Right lung (tissue), 5 donors: ENCODE data around the gene OBSCN. TPM values are rescaled to one million over a fixed set of nuclear protein-coding genes. Genes with fewer than 3 reads are reported as not detected.

Source experiments
- DNase-seq, 2 donors: peaks; one replicate each; pipeline ENCODE4 v3.0.0-alpha.2; 2013
- polyA plus RNA-seq, 5 donors: library from polyadenylated mRNA; unstranded; fragments of 120-200 nt; gene quantifications; one replicate each; pipeline versions ENCODE4 v1.2.1 to v1.2.3, GENCODE V29; 2013; ENCODE audit warnings: inconsistent platforms in 1 of 5, low replicate concordance in 1 of 5; ENCODE audit not compliant: insufficient read length in 5 of 5, insufficient read depth in 1 of 5

The OBSCN gene
- polyA plus RNA-seq, 5 donors, result 36.0 to 66.4 (median 48.8) TPM

GRCh38 chr1:228356897-228357680, 149.2 kb downstream of the OBSCN start:
- DNase-seq, result no peak

DNA sequence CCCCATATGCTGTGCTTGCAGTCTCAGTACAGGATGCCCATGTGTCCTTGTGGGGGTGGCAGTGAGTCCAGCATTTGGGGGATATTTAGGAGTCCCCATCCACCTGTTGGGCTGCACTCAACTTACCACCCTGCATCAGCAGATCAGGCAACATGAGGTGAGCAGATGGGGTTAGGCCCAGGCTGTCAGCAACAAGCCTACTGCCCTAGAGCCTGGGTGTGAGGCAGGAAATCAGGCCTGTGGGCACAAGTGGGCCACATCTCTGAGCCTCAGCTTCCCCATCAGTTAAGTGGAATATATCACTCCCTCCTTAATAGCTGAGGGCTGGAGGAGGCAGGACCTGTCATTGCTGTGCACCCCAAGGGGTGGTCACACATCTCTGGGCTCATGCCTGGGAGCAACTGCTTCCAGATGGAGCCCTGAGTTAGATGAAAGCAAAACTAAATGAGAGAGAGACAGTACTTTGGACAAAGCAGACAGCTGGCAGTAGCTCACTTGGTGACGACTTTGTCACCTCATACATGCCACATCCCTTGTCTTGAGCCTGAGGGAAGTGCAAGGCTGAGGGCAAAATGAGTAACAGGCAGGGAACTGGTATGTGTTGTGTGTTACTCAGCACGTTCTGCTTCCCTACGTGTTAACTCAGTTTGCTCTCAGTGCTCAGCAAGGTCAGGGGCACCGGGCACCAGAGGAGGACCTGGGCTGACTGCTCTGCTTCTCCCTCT, 150.4 kb downstream of the OBSCN start:
- no peak for DNase-seq

GRCh38 chr1:228358764-228359612, 151.1 kb downstream of the OBSCN start:
- DNase-seq, result no peak

- DNase-seq, result no peak
Observed at GRCh38 chr1:228359613-228360532, 152.0 kb downstream of the OBSCN start.

GRCh38 chr1:228360533-228361313, 152.9 kb downstream of the OBSCN start:
- DNase-seq, result no peak

DNA sequence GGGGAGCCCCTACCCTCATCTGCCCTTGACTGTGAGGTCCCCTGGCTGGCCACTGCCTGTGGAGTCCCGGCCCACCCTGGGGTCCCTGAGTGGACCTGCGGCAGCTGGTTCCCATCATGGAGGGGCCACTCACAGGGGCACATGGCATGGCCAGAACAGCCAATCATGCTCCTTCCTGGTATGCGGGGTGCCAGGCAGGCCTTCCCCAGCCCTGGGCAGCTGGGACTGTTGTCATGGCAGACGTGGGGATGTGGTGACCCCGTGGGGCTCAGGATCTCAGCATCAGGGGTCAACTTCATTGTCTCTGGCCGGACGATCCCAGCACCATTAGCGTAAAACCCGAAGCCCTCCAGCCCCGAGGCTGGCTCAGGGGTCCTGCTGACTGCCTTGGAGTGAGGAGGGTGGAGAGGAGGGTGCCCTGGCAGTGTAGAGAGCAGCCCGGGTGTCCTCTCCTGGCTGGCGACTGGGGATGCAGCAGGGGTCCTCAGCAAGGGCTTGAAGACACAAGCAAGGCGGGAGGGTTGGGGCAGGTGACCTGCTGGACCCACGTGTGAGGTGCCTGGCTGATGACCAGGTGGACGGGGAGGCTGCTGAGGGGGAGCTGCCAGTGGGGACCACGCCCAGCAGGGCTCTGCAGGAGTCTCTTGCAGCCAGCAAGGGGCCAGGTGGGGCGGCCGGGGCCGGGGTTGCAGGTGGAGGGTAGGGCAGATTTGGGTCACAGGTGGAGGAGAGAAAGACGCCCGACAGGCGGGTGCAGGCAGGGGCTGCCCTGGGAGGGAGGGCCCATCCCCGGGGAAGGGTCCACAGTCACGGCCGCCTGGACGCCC, 153.7 kb downstream of the OBSCN start:
- DNase-seq, result no peak

GRCh38 chr1:228362141-228362883, 154.5 kb downstream of the OBSCN start:
- DNase-seq, result no peak

DNA sequence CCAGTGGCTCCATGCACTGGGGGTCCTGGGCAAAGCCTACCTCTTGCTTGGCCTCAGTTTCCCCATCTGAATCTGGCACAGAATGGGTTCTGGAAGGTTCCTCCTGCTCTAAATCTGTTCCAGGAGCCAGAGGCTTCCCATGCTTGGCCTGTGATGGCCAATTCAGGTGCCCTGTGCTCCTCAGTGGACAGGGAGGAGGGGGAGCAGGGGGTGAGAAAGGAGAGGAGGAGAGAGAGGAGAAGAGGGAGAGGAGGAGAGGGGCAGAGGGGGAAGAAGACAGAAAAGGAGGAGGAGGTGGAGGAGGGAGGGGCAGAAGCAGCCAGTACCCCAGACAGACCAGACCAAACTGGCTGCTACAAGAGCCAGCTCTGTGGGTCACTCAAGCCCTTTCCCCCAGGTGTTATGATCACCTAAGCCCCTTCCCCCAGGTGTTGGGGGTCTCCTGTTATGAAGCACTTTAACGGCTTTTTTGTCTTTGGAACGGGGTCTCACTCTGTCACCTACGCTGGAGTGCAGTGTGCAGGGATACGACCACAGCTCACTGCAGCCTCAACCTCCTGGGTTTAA, 155.1 kb downstream of the OBSCN start:
- DNase-seq, result no peak

DNA sequence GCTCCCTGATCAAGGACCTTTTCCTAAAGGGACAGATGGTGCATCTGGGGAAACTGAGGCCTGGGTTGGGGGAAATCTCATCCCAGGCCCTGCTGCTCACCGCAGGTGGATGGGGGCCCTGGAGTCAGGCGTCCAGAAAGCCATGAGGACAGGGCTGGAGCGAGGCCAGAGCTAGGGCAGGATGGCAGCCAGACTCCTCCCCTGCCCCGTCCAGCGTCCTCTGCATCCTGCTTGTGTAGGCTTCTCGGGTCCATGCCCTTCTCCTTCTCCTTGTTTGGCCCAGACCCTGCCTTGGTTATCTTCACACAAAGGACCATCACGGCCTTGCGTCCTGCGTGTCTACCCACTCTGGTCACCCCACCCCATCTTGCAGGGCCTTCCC, 155.8 kb downstream of the OBSCN start:
- DNase-seq, result no peak

DNA sequence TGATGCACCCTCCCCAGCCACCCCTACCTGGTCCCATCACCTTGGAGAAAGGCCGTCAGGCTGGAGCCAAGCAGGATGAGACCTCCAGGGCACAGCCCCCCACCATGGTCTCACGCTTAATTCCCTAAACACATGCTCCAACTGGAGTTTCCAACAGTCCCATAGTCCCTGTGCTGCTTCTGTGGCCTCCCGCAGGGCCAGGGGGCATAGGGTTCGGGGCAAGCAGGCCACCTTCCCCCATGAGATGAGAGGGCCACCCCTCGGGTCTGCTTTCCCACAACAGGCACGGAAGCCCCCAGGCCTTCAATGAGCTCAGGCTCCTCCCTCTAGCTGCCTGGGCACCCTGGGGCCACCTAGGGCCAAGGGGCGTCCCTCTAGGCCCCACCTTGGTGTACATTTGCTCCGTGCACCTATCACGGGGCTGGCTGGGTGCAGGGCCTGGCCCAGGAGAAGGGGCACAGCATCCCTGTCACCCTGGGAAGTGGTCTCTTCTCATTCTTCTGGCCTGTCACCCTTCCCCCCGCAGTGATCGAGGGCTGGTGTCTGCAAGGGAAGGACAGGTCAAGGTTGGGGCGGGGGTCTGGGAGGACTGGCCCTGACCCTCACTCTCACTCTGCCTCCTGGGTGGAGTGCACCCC, 156.3 kb downstream of the OBSCN start:
- DNase-seq, result no peak

GRCh38 chr1:228364706-228365213, 156.9 kb downstream of the OBSCN start:
- DNase-seq, result no peak

- no peak for DNase-seq
Observed at GRCh38 chr1:228365271-228366061, 157.6 kb downstream of the OBSCN start.

GRCh38 chr1:228366062-228366865, 158.4 kb downstream of the OBSCN start:
- no peak for DNase-seq

GRCh38 chr1:228366866-228367741, 159.3 kb downstream of the OBSCN start:
- DNase-seq, result no peak
